Ascending aorta (tissue), 2 donors: ENCODE data around the gene GALNT16. TPM values are rescaled to one million over a fixed set of nuclear protein-coding genes. Genes with fewer than 3 reads are reported as not detected.

Source experiments
- DNase-seq, 2 donors: peaks; one replicate each; pipeline ENCODE4 v3.0.0-alpha.2; 2019; ENCODE audit warnings: low spot score in 2 of 2
- H3K27ac ChIP-seq, 2 donors: fragments of 200-600 bp; sonication (generic); one replicate each; pipeline ENCODE4 v1.5.1; 2016 to 2017; ENCODE audit warnings: mild to moderate bottlenecking in 1 of 2
- H3K27me3 ChIP-seq: fragments of 200-600 bp; sonication (generic); one replicate; pipeline ENCODE4 v1.5.1; 2017
- H3K36me3 ChIP-seq, 2 donors: fragments of 200-600 bp; sonication (generic); one replicate each; pipeline ENCODE4 v1.5.1; 2016
- H3K4me1 ChIP-seq, 2 donors: fragments of 200-600 bp; sonication (generic); one replicate each; pipeline ENCODE4 v1.5.1; 2016 to 2017; ENCODE audit warnings: mild to moderate bottlenecking in 1 of 2
- H3K4me3 ChIP-seq, 2 donors: fragments of 200-600 bp; sonication (generic); one replicate each; pipeline ENCODE4 v1.5.1; 2016 to 2017; ENCODE audit warnings: mild to moderate bottlenecking in 1 of 2
- H3K9me3 ChIP-seq, 2 donors: fragments of 200-600 bp; sonication (generic); one replicate each; pipeline ENCODE4 v1.5.1; 2016
- CTCF ChIP-seq, 3 experiments: fragments of 200-600 bp in 2 of 3; fragments of 450-650 bp in 1 of 3; sonication (generic) in 2 of 3; IDR thresholded peaks; one replicate each; pipeline ENCODE4 v1.5.1; 2016 to 2019; ENCODE audit warnings: antibody characterized with exemption in 3 of 3, mild to moderate bottlenecking in 1 of 3, moderate library complexity in 1 of 3
- intact Hi-C: fragments of 100-400 bp; cut with DNase I; formaldehyde crosslinking; loops from one replicate; pipeline ENCODE4 v1.15.1; 2023
- total RNA-seq: library from RNA; depleted of rRNA; stranded (reverse); fragments of >200 nt; gene quantifications from one replicate; pipeline ENCODE4 v1.1.0, GENCODE V29; 2016

Gene GALNT16
- total RNA-seq, 1 donor from 2014 or later: 38.0 TPM

- peak overlapping the region; percentile 0 to 74 for H3K27ac ChIP-seq
Measured at GRCh38 chr14:69260190-69260860, 367 bp downstream of the GALNT16 start.

GRCh38 chr14:69260861-69261564 lies 1.1 kb downstream of the GALNT16 start:
- H3K9me3 ChIP-seq: no peaks in the 10 kb centered on the region
- intact Hi-C loops: loop anchor here (1.0 to 2.0 kb wide), 3 partner anchors 18 to 56 kb away; no protein-coding TSS in a partner anchor
- H3K4me1 ChIP-seq: peaks cover 4 to 37% of the 10 kb centered on the region in 2 donors
- DNase-seq: peak in 1 of 2 donors; percentile 70
- no peaks in the 10 kb centered on the region for H3K27me3 ChIP-seq
- H3K36me3 ChIP-seq: no peaks in the 10 kb centered on the region
- H3K4me3 ChIP-seq: peak overlapping the region; percentile 76 to 78
- peak; percentile 54 to 83 (median 62) for TF ChIP-seq CTCF (IDR thresholded peaks at IDR 0.05)
- H3K27ac ChIP-seq: peak overlapping the region; percentile 43 to 74

More at GRCh38 chr14:69260190-69260860, 367 bp downstream of the GALNT16 start:
- no peak for TF ChIP-seq CTCF (IDR thresholded peaks at IDR 0.05)
- peak overlapping the region; percentile 76 to 78 for H3K4me3 ChIP-seq
- no peaks in the 10 kb centered on the region for H3K27me3 ChIP-seq
- DNase-seq: peak in 1 of 2 donors; percentile 70
- intact Hi-C loops: loop anchor here (1.0 to 2.0 kb wide), 2 partner anchors 18 to 57 kb away; no protein-coding TSS in a partner anchor
- no peaks in the 10 kb centered on the region for H3K9me3 ChIP-seq
- peaks cover 4 to 37% of the 10 kb centered on the region in 2 donors for H3K4me1 ChIP-seq
- H3K36me3 ChIP-seq: no peaks in the 10 kb centered on the region

GRCh38 chr14:69261761-69262331 lies 1.9 kb downstream of the GALNT16 start:
- intact Hi-C loops: loop anchor here (1.0 to 2.0 kb wide), 3 partner anchors 19 to 137 kb away; partner anchors contain the start of genes ERH and SLC39A9
- Histone ChIP-seq H3K4me1 (peaks cover 4 to 37% of the 10 kb centered on the region in 2 donors), H3K27me3 (no peaks in the 10 kb centered on the region), H3K4me3 (peak overlapping the region; percentile 76 to 78), H3K36me3 (no peaks in the 10 kb centered on the region), H3K9me3 (no peaks in the 10 kb centered on the region), H3K27ac (peak overlapping the region; percentile 43 to 74)
- TF ChIP-seq CTCF (IDR thresholded peaks at IDR 0.05): no peak
- no peak for DNase-seq

- H3K27ac ChIP-seq: peak overlapping the region; percentile 74 to 75
- no peaks in the 10 kb centered on the region for H3K27me3 ChIP-seq
- no peak for TF ChIP-seq CTCF (IDR thresholded peaks at IDR 0.05)
- H3K36me3 ChIP-seq: no peaks in the 10 kb centered on the region
- H3K4me3 ChIP-seq: no peak overlapping the region
- intact Hi-C loops: loop anchor here (2.0 kb wide), 1 partner anchor 136 kb away; the partner anchor contains the start of genes ERH and SLC39A9
- H3K4me1 ChIP-seq: peaks cover 4 to 37% of the 10 kb centered on the region in 2 donors
- no peaks in the 10 kb centered on the region for H3K9me3 ChIP-seq
- DNase-seq: no peak
Measured at GRCh38 chr14:69262516-69262915, 2.6 kb downstream of the GALNT16 start.

GRCh38 chr14:69263364-69263763 lies 3.4 kb downstream of the GALNT16 start:
- H3K36me3 ChIP-seq: no peaks in the 10 kb centered on the region
- peak in 1 of 2 donors; percentile 93 for DNase-seq
- TF ChIP-seq CTCF (IDR thresholded peaks at IDR 0.05): no peak
- H3K4me3 ChIP-seq: peak overlapping the region; percentile 19 to 22
- intact Hi-C loops: loop anchor here (1.0 to 2.0 kb wide), 2 partner anchors 93 to 135 kb away; partner anchors contain the start of genes ERH and SLC39A9
- H3K9me3 ChIP-seq: no peaks in the 10 kb centered on the region
- H3K27me3 ChIP-seq: no peaks in the 10 kb centered on the region
- peaks cover 4 to 37% of the 10 kb centered on the region in 2 donors for H3K4me1 ChIP-seq
- H3K27ac ChIP-seq: peak overlapping the region; percentile 66 to 75
